Right forelimb (tissue), 1 donor: ENCODE data around the gene EZH1.

Experiments used
- DNase-seq: peaks from one replicate; pipeline ENCODE4 v3.0.0-alpha.2; 2018

Gene EZH1

GRCh38 chr17:42744806-42745617 lies at the start of gene EZH1:
Gene EZH1, minus strand, starts transcription at chr17:42745040. Its CDS starts 16,099 bp downstream, at chr17:42728941.
- peak; percentile 96 for DNase-seq

GRCh38 chr17:42792545-42792944 lies 47.7 kb upstream of the EZH1 start:
- no peak for DNase-seq

GRCh38 chr17:42791948-42792347 lies 47.1 kb upstream of the EZH1 start:
- no peak for DNase-seq

GRCh38 chr17:42787266-42787665 lies 42.4 kb upstream of the EZH1 start:
- no peak for DNase-seq

GRCh38 chr17:42784811-42785592 lies 40.2 kb upstream of the EZH1 start:
- no peak for DNase-seq

GRCh38 chr17:42784409-42784808 lies 39.6 kb upstream of the EZH1 start:
- no peak for DNase-seq

- no peak for DNase-seq
Measured at GRCh38 chr17:42783791-42784138, 38.9 kb upstream of the EZH1 start.

GRCh38 chr17:42783062-42783790 lies 38.4 kb upstream of the EZH1 start:
- DNase-seq: no peak

GRCh38 chr17:42782166-42783061 lies 37.6 kb upstream of the EZH1 start:
- peak; percentile 65 for DNase-seq

GRCh38 chr17:42781639-42782165 lies 36.9 kb upstream of the EZH1 start:
- no peak for DNase-seq

GRCh38 chr17:42780851-42781638 lies 36.2 kb upstream of the EZH1 start:
- no peak for DNase-seq

GRCh38 chr17:42779936-42780850 lies 35.4 kb upstream of the EZH1 start, which contains the start of gene WNK4:
Gene WNK4, plus strand, starts transcription at chr17:42780610. Its CDS starts 89 bp downstream, at chr17:42780699.
- peak; percentile 69 for DNase-seq

GRCh38 chr17:42779304-42779935 lies 34.6 kb upstream of the EZH1 start:
- DNase-seq: no peak

GRCh38 chr17:42778570-42778969 lies 33.7 kb upstream of the EZH1 start:
- DNase-seq: no peak

- DNase-seq: no peak
Measured at GRCh38 chr17:42775534-42776098, 30.8 kb upstream of the EZH1 start.

- no peak for DNase-seq
Measured at GRCh38 chr17:42774066-42774745, 29.4 kb upstream of the EZH1 start.

GRCh38 chr17:42773290-42774035 lies 28.6 kb upstream of the EZH1 start, which contains the start of gene VPS25:
Gene VPS25, plus strand, starts transcription at chr17:42773449. Its CDS starts 27 bp downstream, at chr17:42773476.
- peak; percentile 86 for DNase-seq

GRCh38 chr17:42772945-42773289 lies 28.1 kb upstream of the EZH1 start:
- DNase-seq: no peak
